ENCODE results near the gene TIMELESS. TPM values are rescaled to one million over a fixed set of nuclear protein-coding genes. Genes with fewer than 3 reads are reported as not detected.

Gene TIMELESS
- total and polyA plus RNA-seq, 2 experiments from 2014 or later = 28.7 to 54.8 TPM

DNA sequence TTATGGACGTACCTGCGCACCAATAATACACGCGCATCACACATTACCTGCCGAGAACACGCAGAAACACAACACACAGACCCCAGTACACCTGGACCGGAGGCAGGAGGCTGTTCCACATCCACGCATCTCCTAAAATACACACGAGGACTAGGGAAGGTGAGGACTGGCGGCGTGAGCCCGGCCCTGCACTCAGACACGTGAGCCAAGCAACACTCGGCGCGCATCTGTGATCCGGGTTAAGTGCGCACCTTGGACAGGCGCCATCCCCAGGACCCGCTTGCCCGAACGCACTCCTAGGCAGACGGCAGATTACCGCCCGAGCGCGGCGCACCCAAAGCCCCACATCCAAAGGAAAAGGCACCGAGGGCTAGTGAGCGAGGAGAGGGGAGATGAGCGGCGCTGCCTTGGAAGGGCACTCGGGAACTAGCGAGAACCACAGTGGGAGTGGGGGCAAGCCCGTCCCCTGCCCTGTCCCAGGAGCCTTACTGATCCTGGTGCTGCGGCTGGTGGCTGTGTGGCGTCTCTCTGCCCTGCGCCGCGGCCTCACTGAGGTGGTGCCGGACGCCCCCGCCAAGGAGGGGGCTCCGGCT is 38.3 kb upstream of the TIMELESS start (continued):
- TF ChIP-seq, protein P1, sequence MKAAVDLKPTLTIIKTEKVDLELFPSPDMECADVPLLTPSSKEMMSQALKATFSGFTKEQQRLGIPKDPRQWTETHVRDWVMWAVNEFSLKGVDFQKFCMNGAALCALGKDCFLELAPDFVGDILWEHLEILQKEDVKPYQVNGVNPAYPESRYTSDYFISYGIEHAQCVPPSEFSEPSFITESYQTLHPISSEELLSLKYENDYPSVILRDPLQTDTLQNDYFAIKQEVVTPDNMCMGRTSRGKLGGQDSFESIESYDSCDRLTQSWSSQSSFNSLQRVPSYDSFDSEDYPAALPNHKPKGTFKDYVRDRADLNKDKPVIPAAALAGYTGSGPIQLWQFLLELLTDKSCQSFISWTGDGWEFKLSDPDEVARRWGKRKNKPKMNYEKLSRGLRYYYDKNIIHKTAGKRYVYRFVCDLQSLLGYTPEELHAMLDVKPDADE (IDR thresholded peaks at IDR 0.05) = no peak
- TF ChIP-seq EZH2phosphoT487 (IDR thresholded peaks at IDR 0.05; ENCODE audit: unreplicated experiment) (no peak), EZH2 (IDR thresholded peaks at IDR 0.05; ENCODE audit: low read depth, unreplicated experiment) (peak; percentile 38), CREB1 (CRISPR knock-in tag; IDR thresholded peaks at IDR 0.05; ENCODE audit: low read depth) (peak; percentile 52), STAT1 (IDR thresholded peaks at IDR 0.05; ENCODE audit: unreplicated experiment) (no peak), ZNF114 (CRISPR knock-in tag; IDR thresholded peaks at IDR 0.05) (no peak), POLR2AphosphoS5 (IDR thresholded peaks at IDR 0.05; ENCODE audit: low read depth) (no peak), ZNF331 (CRISPR knock-in tag; IDR thresholded peaks at IDR 0.05; ENCODE audit: low read depth) (no peak), JUNB (IDR thresholded peaks at IDR 0.05; ENCODE audit: unreplicated experiment) (no peak)
- TF ChIP-seq, protein P2, sequence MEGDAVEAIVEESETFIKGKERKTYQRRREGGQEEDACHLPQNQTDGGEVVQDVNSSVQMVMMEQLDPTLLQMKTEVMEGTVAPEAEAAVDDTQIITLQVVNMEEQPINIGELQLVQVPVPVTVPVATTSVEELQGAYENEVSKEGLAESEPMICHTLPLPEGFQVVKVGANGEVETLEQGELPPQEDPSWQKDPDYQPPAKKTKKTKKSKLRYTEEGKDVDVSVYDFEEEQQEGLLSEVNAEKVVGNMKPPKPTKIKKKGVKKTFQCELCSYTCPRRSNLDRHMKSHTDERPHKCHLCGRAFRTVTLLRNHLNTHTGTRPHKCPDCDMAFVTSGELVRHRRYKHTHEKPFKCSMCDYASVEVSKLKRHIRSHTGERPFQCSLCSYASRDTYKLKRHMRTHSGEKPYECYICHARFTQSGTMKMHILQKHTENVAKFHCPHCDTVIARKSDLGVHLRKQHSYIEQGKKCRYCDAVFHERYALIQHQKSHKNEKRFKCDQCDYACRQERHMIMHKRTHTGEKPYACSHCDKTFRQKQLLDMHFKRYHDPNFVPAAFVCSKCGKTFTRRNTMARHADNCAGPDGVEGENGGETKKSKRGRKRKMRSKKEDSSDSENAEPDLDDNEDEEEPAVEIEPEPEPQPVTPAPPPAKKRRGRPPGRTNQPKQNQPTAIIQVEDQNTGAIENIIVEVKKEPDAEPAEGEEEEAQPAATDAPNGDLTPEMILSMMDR (conservative IDR thresholded peaks at IDR 0.05; ENCODE audit: low read depth in 2 of 2) = no peak

DNA sequence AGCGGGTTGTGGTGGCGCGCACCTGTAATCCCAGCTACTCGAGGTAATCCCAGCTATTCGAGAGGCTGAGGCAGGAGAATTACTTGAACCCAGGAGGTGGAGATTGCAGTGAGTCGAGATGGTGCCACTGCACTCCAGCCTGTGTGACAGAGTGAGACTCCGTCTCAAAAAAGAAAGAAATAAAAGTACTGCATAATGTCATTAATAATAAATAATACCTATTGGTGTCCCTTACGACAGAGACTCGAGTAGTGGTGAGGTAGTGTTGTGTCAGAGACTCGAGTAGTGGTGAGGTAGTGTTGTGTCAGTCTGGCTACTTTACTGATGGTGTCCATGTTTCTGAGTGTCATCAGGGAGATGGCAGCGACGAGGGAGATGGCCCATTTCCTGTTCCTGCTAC is 37.5 kb upstream of the TIMELESS start:
- H3K4me1 Mint-ChIP-seq = peaks cover 11% of the 10 kb centered on the region
- H3K4me2 ChIP-seq = peak overlapping the region; percentile 92
- no peaks in the 10 kb centered on the region for H3F3A ChIP-seq (replicated peaks; ENCODE audit: low read depth)
- H3K9me2 ChIP-seq (ENCODE audit: insufficient read depth) = peaks cover 5% of the 10 kb centered on the region; the same call in 1 of the 2 replicates
- peak overlapping the region; percentile 82 for H3K4me3 ChIP-seq
- ATAC-seq = no peak
- H3K4me3 Mint-ChIP-seq = peak overlapping the region; percentile 81
- TF ChIP-seq EZH2phosphoT487 (IDR thresholded peaks at IDR 0.05; ENCODE audit: unreplicated experiment) = no peak
- no peak for TF ChIP-seq ZNF114 (CRISPR knock-in tag; IDR thresholded peaks at IDR 0.05)
- TF ChIP-seq, protein P2 (conservative IDR thresholded peaks at IDR 0.05; ENCODE audit: low read depth in 2 of 2) = no peak
- TF ChIP-seq STAT1 (IDR thresholded peaks at IDR 0.05; ENCODE audit: unreplicated experiment) = no peak
- H3K27me3 ChIP-seq (ENCODE audit: insufficient read depth) = peaks cover 49% of the 10 kb centered on the region
- no peaks in the 10 kb centered on the region for H3K4me1 ChIP-seq (ENCODE audit: insufficient read depth)
- H3K36me3 Mint-ChIP-seq (ENCODE audit: low read depth) = peaks cover 9% of the 10 kb centered on the region
- no peak overlapping the region for H3K27ac Mint-ChIP-seq
- H4K20me1 ChIP-seq (replicated peaks; ENCODE audit: insufficient read depth) = peaks cover 8% of the 10 kb centered on the region; the same call in 1 of the 2 replicates
- peak overlapping the region; percentile 99; the same call in 1 of the 2 replicates for H2AFZ ChIP-seq
- no peak for DNase-seq (ENCODE audit: low spot score)
- no peak overlapping the region for H3K27ac ChIP-seq (ENCODE audit: low read depth)
- peaks cover 5% of the 10 kb centered on the region; the same call in 1 of the 2 replicates for H3K79me2 ChIP-seq (replicated peaks; ENCODE audit: insufficient read depth)
- no peaks in the 10 kb centered on the region for H3K36me3 ChIP-seq (ENCODE audit: insufficient read depth)
- peaks cover 18% of the 10 kb centered on the region for H3K9me3 Mint-ChIP-seq
- H3K27me3 Mint-ChIP-seq (ENCODE audit: insufficient read depth, low read depth, poor library complexity) = peaks cover 46% of the 10 kb centered on the region

Measured in GM23338 (cell line).